Upper lobe of left lung (tissue), 6 donors: Measurements from ENCODE around the gene MMP1. TPM values are rescaled to one million over a fixed set of nuclear protein-coding genes. Genes with fewer than 3 reads are reported as not detected.

Experiments
- total RNA-seq, 6 donors: library from RNA; depleted of rRNA in 4 of 6; stranded (reverse); fragments of >200 nt in 4 of 6; gene quantifications; one replicate each; pipeline versions ENCODE4 v1.1.0 to v1.2.1, GENCODE V29; 2016 to 2021
- donor health status: DM: no; HTN: no; CAD: no; lungs with moderate emphysema.
- donor health status: DM: no; HTN: yes; CAD: no; lungs with severe emphysema.

MMP1 gene
- total RNA-seq, 6 donors from 2014 or later: 0.29 to 10.7 (median 1.1) TPM; not detected in 2

Other genes with a start within 250 kb of the MMP1 start
- gene MMP20, start 172.8 kb downstream of the MMP1 start, total RNA-seq: not detected
- not detected for gene MMP27, start 92.4 kb downstream of the MMP1 start, total RNA-seq
- 1 to 10 TPM in 3 of 6 donors, under 1 TPM in 3; under 0.01 to 2.7 (median 0.83) TPM for gene MMP8, start 73.2 kb downstream of the MMP1 start, total RNA-seq
- gene MMP10, start 17.5 kb downstream of the MMP1 start, total RNA-seq: 1 to 10 TPM in 1 of 6 donors, not detected in 5; 1.3 TPM
- gene MMP3, start 45.4 kb upstream of the MMP1 start, total RNA-seq: 1 to 10 TPM in 1 of 6 donors, under 1 TPM in 1, not detected in 4; 0.47 to 1.8 TPM
- under 1 TPM in 1 of 6 donors, not detected in 5; 0.29 TPM for gene MMP12, start 76.8 kb upstream of the MMP1 start, total RNA-seq
- under 1 TPM in 2 of 6 donors, not detected in 4; 0.54 to 0.59 TPM for gene MMP13, start 157.6 kb upstream of the MMP1 start, total RNA-seq